Ishikawa (cell line): Measurements from ENCODE around the gene HMOX1.

ENCODE experiments used
- CREB1 ChIP-seq: IDR thresholded peaks from 2 replicates; pipeline ENCODE4 v1.6.1; 2012; ENCODE audit warnings: low read depth
- EP300 ChIP-seq: IDR thresholded peaks from 2 replicates; pipeline ENCODE4 v1.6.1; 2012; ENCODE audit warnings: borderline replicate concordance
- FOXM1 ChIP-seq: IDR thresholded peaks from 2 replicates; pipeline ENCODE4 v1.6.1; 2012; ENCODE audit warnings: low read depth, borderline replicate concordance
- NFIC ChIP-seq: IDR thresholded peaks from 2 replicates; pipeline ENCODE4 v1.6.1; 2012
- RAD21 ChIP-seq: IDR thresholded peaks from 2 replicates; pipeline ENCODE4 v1.6.1; 2012; ENCODE audit warnings: low read depth
- TAF1 ChIP-seq: IDR thresholded peaks from 2 replicates; pipeline ENCODE4 v1.6.1; 2012; ENCODE audit warnings: low read depth, mild to moderate bottlenecking
- TCF12 ChIP-seq: IDR thresholded peaks from 2 replicates; pipeline ENCODE4 v1.6.1; 2012; ENCODE audit warnings: low read depth
- TEAD4 ChIP-seq: IDR thresholded peaks from 2 replicates; pipeline ENCODE4 v1.6.1; 2012
- YY1 ChIP-seq: IDR thresholded peaks from 2 replicates; pipeline ENCODE4 v1.6.1; 2012; ENCODE audit warnings: low read depth
- TF ChIP-seq, protein P1 (sequence below): IDR thresholded peaks from 2 replicates; pipeline ENCODE4 v1.6.1; 2012
- TF ChIP-seq, protein P2 (sequence below): IDR thresholded peaks from 2 replicates; pipeline ENCODE4 v1.6.1; 2012
- TF ChIP-seq, protein P3 (sequence below): IDR thresholded peaks from 2 replicates; pipeline ENCODE4 v1.6.1; 2012; ENCODE audit warnings: low read depth, mild to moderate bottlenecking

DNA sequence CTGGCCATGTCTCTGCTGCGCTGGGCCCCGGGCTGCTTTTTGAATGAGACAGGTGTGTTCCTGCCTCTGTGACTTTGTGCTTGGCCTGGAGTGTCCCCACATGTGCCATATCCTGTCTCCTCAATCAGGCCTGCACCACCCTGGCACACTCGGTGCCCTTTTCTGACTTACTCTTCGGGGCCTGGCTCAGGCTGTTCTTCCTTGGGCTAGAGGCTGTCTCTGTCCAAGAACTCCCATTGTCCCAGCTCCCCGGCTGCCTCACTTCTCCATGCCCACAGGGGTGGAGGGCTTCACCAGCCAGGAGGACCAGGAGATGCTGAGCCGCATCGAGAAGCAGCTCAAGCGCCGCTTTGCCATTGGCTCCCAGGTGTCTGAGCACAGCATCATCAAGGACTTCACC, 42.0 kb downstream of the HMOX1 start:
- TF ChIP-seq YY1: no peak
- TF ChIP-seq, protein P1, sequence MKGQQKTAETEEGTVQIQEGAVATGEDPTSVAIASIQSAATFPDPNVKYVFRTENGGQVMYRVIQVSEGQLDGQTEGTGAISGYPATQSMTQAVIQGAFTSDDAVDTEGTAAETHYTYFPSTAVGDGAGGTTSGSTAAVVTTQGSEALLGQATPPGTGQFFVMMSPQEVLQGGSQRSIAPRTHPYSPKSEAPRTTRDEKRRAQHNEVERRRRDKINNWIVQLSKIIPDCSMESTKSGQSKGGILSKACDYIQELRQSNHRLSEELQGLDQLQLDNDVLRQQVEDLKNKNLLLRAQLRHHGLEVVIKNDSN: no peak
- TF ChIP-seq, protein P2, sequence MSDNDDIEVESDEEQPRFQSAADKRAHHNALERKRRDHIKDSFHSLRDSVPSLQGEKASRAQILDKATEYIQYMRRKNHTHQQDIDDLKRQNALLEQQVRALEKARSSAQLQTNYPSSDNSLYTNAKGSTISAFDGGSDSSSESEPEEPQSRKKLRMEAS: no peak
- no peak for TF ChIP-seq FOXM1
- TF ChIP-seq, protein P3, sequence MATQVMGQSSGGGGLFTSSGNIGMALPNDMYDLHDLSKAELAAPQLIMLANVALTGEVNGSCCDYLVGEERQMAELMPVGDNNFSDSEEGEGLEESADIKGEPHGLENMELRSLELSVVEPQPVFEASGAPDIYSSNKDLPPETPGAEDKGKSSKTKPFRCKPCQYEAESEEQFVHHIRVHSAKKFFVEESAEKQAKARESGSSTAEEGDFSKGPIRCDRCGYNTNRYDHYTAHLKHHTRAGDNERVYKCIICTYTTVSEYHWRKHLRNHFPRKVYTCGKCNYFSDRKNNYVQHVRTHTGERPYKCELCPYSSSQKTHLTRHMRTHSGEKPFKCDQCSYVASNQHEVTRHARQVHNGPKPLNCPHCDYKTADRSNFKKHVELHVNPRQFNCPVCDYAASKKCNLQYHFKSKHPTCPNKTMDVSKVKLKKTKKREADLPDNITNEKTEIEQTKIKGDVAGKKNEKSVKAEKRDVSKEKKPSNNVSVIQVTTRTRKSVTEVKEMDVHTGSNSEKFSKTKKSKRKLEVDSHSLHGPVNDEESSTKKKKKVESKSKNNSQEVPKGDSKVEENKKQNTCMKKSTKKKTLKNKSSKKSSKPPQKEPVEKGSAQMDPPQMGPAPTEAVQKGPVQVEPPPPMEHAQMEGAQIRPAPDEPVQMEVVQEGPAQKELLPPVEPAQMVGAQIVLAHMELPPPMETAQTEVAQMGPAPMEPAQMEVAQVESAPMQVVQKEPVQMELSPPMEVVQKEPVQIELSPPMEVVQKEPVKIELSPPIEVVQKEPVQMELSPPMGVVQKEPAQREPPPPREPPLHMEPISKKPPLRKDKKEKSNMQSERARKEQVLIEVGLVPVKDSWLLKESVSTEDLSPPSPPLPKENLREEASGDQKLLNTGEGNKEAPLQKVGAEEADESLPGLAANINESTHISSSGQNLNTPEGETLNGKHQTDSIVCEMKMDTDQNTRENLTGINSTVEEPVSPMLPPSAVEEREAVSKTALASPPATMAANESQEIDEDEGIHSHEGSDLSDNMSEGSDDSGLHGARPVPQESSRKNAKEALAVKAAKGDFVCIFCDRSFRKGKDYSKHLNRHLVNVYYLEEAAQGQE: no peak
- TF ChIP-seq EP300: no peak
- no peak for TF ChIP-seq CREB1
- TF ChIP-seq TCF12: no peak
- TF ChIP-seq TAF1: no peak
- no peak for TF ChIP-seq NFIC
- TF ChIP-seq RAD21: no peak
- no peak for TF ChIP-seq TEAD4
